ENCODE results near the gene TCTN2. TPM values are rescaled to one million over a fixed set of nuclear protein-coding genes. Genes with fewer than 3 reads are reported as not detected.

The TCTN2 gene
- total RNA-seq, result 24.1 TPM

DNA sequence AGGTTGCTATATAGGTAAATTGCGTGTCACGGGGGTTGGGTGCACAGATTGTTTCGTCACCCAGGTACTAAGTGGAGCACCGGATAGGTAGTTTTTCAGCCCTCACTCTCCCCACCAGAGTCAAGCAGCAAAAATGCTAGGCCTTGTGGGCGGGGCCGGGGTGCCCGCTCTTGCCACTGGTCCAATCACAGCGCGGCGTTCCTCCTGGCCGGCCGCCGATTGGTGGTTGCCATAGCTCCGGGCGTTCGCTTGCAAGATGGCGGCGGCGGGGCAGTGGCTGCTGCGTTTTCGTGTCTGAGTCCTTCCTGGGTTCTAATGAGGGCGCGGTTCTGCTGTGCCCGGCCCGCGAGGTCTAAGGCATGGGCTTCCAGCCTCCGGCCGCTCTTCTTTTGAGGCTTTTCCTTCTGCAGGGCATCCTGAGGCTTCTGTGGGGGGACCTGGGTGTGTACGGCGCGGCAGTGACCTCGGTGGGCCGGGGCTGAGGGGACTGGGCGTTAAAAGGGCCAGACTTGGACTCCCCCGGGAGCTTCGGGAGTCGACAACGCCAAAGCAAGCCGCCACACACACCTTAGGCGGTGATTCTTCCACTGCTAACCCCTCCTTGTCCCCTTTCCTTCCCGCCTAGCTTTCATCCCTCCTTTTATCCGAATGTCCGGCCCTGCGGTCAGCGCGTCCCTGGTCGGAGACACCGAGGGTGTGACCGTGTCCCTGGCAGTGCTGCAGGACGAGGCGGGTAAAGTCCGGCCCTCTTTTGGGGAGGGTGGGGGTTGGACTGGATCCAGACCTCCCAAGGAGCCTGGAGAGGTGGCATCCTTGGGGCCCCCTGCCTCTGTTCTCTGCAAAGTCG, at the start of gene TCTN2:
Gene TCTN2, plus strand, starts transcription at position 232 of the 847 bp plus-strand sequence. Its CDS starts 128 bp downstream, at position 360.

DNA sequence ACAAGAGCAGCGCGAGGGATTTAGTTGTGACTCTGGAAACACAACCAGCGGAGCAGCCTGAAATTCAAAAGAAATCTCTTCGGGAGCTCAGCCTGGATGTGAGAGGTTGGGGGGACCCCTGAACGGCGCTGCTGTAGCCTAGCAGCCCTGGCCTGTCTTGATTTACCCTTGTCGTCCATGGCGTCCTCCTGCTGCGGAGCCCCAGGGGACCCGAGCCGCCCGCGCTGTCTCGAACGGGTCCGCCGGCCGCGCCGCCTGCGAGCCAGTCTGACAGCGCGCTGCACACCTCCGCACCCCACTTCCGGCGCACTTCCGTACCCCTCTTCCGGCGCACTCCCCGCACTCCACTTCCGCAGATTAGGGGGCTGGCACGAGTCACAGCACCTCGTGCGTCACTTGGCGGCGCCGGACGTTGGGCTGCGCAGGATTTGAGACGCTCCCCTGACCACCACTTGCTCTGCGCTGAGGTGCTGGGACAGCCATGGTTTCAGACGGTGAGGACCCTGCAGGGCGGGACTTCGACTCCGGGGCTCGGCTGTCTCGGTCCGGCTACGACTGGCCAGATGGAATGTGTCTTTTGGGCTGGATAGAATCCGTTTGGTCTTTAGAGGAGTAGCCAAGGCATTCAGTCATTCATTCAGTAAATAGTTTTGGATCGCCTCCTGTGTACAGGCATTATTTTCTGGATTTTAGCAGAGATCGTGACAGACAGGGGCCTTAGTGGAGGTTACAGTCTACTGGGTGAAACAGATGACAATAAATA, 37.4 kb upstream of the TCTN2 start, which contains the start of the genes EIF2B1 and GTF2H3:
Gene EIF2B1, minus strand, starts transcription at position 308 of the 763 bp plus-strand sequence. Its CDS starts 129 bp downstream, at position 179.
Gene GTF2H3, plus strand, starts transcription at position 451 of the 763 bp plus-strand sequence. Its CDS starts 31 bp downstream, at position 482.

Other genes starting within 250 kb of the TCTN2 start
- 2.8 TPM for gene RILPL2, start 234.4 kb upstream of the TCTN2 start, total RNA-seq
- gene SNRNP35, start 213.0 kb upstream of the TCTN2 start, total RNA-seq, result 21.9 TPM
- 10.7 TPM for gene RILPL1, start 137.4 kb upstream of the TCTN2 start, total RNA-seq
- gene TMED2, start 86.6 kb upstream of the TCTN2 start, total RNA-seq, result 195 TPM
- gene DDX55, start 69.0 kb upstream of the TCTN2 start, total RNA-seq, result 30.7 TPM
- gene EIF2B1, start 37.4 kb upstream of the TCTN2 start, total RNA-seq, result 97.0 TPM
- gene GTF2H3, start 37.3 kb upstream of the TCTN2 start, total RNA-seq, result 39.9 TPM
- 23.9 TPM for gene ATP6V0A2, start 41.2 kb downstream of the TCTN2 start, total RNA-seq
- 1.3 TPM for gene DNAH10, start 91.2 kb downstream of the TCTN2 start, total RNA-seq